ENCODE data around the gene CRELD1. TPM values are rescaled to one million over a fixed set of nuclear protein-coding genes. Genes with fewer than 3 reads are reported as not detected.

CRELD1 gene
- total and polyA plus RNA-seq, 2 donors from 2014 or later = 43.2 to 56.7 TPM

- no peak for FAIRE-seq
- Histone ChIP-seq H3K4me3 (ENCODE audit: low read length in 3 of 3) (no peak overlapping the region), H3K9me3 (ENCODE audit: control insufficient read depth in 2 of 3, insufficient read depth in 1 of 3, low read length in 3 of 3) (no peaks in the 10 kb centered on the region), H3K27me3 (ENCODE audit: control insufficient read depth, insufficient read depth, low read length) (no peaks in the 10 kb centered on the region), H3K4me1 (ENCODE audit: control insufficient read depth in 2 of 3, insufficient read depth in 2 of 3, low read depth in 1 of 3, low read length in 3 of 3) (peaks cover 0 to 16% (median 0%) of the 10 kb centered on the region in 3 donors), H3K9ac (ENCODE audit: low read length in 3 of 3) (no peak overlapping the region), H3K27ac (ENCODE audit: low read depth in 2 of 2, low read length in 2 of 2) (no peak overlapping the region), H3K36me3 (ENCODE audit: control insufficient read depth in 2 of 3, insufficient read depth in 3 of 3, low read length in 3 of 3) (peaks cover 0 to 3% (median 2%) of the 10 kb centered on the region in 3 donors)
- intact Hi-C loops (cut with DNase I) = no loop called here
- no peak for TF ChIP-seq CTCF (IDR thresholded peaks at IDR 0.05; ENCODE audit: borderline replicate concordance, extremely low read depth, insufficient read depth)
- no peak for DNase-seq
Observed at GRCh38 chr3:9948586-9948985, 15.0 kb downstream of the CRELD1 start.

GRCh38 chr3:9949115-9949514 is 15.5 kb downstream of the CRELD1 start:
- Histone ChIP-seq H3K36me3 (ENCODE audit: control insufficient read depth in 2 of 3, insufficient read depth in 3 of 3, low read length in 3 of 3) (peaks cover 0 to 2% (median under 1%) of the 10 kb centered on the region in 3 donors), H3K4me3 (ENCODE audit: low read length in 3 of 3) (no peak overlapping the region), H3K9me3 (ENCODE audit: control insufficient read depth in 2 of 3, insufficient read depth in 1 of 3, low read length in 3 of 3) (no peaks in the 10 kb centered on the region), H3K27ac (ENCODE audit: low read depth in 2 of 2, low read length in 2 of 2) (no peak overlapping the region), H3K4me1 (ENCODE audit: control insufficient read depth in 2 of 3, insufficient read depth in 2 of 3, low read depth in 1 of 3, low read length in 3 of 3) (peaks cover 0 to 16% (median 0%) of the 10 kb centered on the region in 3 donors), H3K9ac (ENCODE audit: low read length in 3 of 3) (no peak overlapping the region), H3K27me3 (ENCODE audit: control insufficient read depth, insufficient read depth, low read length) (no peaks in the 10 kb centered on the region)
- no peak for TF ChIP-seq CTCF (IDR thresholded peaks at IDR 0.05; ENCODE audit: borderline replicate concordance, extremely low read depth, insufficient read depth)
- DNase-seq (no peak), FAIRE-seq (no peak)
- intact Hi-C loops (cut with DNase I) = no loop called here

- no peak for FAIRE-seq
- peaks cover 0 to 16% (median 0%) of the 10 kb centered on the region in 3 donors for H3K4me1 ChIP-seq (ENCODE audit: control insufficient read depth in 2 of 3, insufficient read depth in 2 of 3, low read depth in 1 of 3, low read length in 3 of 3)
Observed at GRCh38 chr3:9949626-9950025, 16.0 kb downstream of the CRELD1 start.

More at GRCh38 chr3:9949626-9950025, 16.0 kb downstream of the CRELD1 start:
- DNase-seq = no peak
- H3K4me3 ChIP-seq (ENCODE audit: low read length in 3 of 3) = no peak overlapping the region
- no peak overlapping the region for H3K27ac ChIP-seq (ENCODE audit: low read depth in 2 of 2, low read length in 2 of 2)
- H3K9ac ChIP-seq (ENCODE audit: low read length in 3 of 3) = no peak overlapping the region
- no peak for TF ChIP-seq CTCF (IDR thresholded peaks at IDR 0.05; ENCODE audit: borderline replicate concordance, extremely low read depth, insufficient read depth)
- no peaks in the 10 kb centered on the region for H3K9me3 ChIP-seq (ENCODE audit: control insufficient read depth in 2 of 3, insufficient read depth in 1 of 3, low read length in 3 of 3)
- H3K27me3 ChIP-seq (ENCODE audit: control insufficient read depth, insufficient read depth, low read length) = no peaks in the 10 kb centered on the region
- no peaks in the 10 kb centered on the region for H3K36me3 ChIP-seq (ENCODE audit: control insufficient read depth in 2 of 3, insufficient read depth in 3 of 3, low read length in 3 of 3)
- intact Hi-C loops (cut with DNase I) = no loop called here

All from kidney (tissue), 14 donors.